ENCODE measurements around the gene EML6.

DNA sequence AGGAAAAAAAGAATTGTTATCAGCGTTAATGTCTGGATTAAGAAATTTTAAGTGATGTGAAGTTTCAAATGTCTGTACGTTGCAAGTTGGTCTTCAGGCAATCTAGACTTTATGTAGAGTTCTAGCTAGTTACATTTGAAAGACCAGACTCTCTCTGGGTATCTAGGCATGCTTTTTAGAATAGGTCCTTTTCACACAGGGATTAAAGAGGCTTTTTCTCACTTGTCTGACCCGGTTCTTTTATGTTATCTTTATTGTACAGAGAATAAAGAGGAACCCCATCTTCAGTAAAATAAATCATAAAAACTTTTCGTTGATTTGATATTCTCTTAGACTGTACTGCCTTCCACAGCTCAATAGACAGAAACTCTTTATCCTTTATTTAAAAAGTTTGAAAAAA lies 8.5 kb upstream of the EML6 start:
- TF ChIP-seq CREB1 (IDR thresholded peaks at IDR 0.05) (no peak), POLR2AphosphoS5 (IDR thresholded peaks at IDR 0.05; ENCODE audit: low read depth, low read length) (no peak), YY1 (IDR thresholded peaks at IDR 0.05; ENCODE audit: low read depth, low read length) (no peak), TAF1 (IDR thresholded peaks at IDR 0.05; ENCODE audit: low read depth, low read length) (no peak), ZNF274 (IDR thresholded peaks at IDR 0.05; ENCODE audit: borderline replicate concordance, extremely low read depth, low read length) (no peak), EZH2 (IDR thresholded peaks at IDR 0.05; ENCODE audit: low read depth, low read length, severe bottlenecking) (no peak), CTCF (IDR thresholded peaks at IDR 0.05; ENCODE audit: control extremely low read depth in 1 of 3, insufficient read depth in 1 of 3, low read depth in 1 of 3, low read length in 3 of 3) (no peak), EGR1 (IDR thresholded peaks at IDR 0.05; ENCODE audit: borderline replicate concordance, low read depth, low read length) (no peak), PHF8 (conservative IDR thresholded peaks at IDR 0.05; ENCODE audit: low read depth, low read length) (no peak)
